ENCODE measurements around the gene SPATA1. TPM values are rescaled to one million over a fixed set of nuclear protein-coding genes. Genes with fewer than 3 reads are reported as not detected.

SPATA1 gene
- total RNA-seq, 1 experiment from 2014 or later, result 0.85 TPM

GRCh38 chr1:84497631-84498275 is 8.4 kb upstream of the SPATA1 start (continued):
- TF ChIP-seq CBFB (CRISPR knock-in tag; IDR thresholded peaks at IDR 0.05; ENCODE audit: low read depth) (no peak), NR3C1 (CRISPR knock-in tag; conservative IDR thresholded peaks at IDR 0.05; ENCODE audit: low read depth) (no peak), ZNF396 (CRISPR knock-in tag; IDR thresholded peaks at IDR 0.05; ENCODE audit: borderline replicate concordance) (no peak), CDX4 (CRISPR knock-in tag; IDR thresholded peaks at IDR 0.05; ENCODE audit: borderline replicate concordance) (no peak), RELA (CRISPR knock-in tag; IDR thresholded peaks at IDR 0.05; ENCODE audit: borderline replicate concordance) (no peak)
- TF ChIP-seq, protein P1, sequence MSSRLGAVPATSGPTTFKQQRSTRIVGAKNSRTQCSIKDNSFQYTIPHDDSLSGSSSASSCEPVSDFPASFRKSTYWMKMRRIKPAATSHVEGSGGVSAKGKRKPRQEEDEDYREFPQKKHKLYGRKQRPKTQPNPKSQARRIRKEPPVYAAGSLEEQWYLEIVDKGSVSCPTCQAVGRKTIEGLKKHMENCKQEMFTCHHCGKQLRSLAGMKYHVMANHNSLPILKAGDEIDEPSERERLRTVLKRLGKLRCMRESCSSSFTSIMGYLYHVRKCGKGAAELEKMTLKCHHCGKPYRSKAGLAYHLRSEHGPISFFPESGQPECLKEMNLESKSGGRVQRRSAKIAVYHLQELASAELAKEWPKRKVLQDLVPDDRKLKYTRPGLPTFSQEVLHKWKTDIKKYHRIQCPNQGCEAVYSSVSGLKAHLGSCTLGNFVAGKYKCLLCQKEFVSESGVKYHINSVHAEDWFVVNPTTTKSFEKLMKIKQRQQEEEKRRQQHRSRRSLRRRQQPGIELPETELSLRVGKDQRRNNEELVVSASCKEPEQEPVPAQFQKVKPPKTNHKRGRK (CRISPR knock-in tag; IDR thresholded peaks at IDR 0.05; ENCODE audit: borderline replicate concordance), result no peak
- TF ChIP-seq, protein P2, sequence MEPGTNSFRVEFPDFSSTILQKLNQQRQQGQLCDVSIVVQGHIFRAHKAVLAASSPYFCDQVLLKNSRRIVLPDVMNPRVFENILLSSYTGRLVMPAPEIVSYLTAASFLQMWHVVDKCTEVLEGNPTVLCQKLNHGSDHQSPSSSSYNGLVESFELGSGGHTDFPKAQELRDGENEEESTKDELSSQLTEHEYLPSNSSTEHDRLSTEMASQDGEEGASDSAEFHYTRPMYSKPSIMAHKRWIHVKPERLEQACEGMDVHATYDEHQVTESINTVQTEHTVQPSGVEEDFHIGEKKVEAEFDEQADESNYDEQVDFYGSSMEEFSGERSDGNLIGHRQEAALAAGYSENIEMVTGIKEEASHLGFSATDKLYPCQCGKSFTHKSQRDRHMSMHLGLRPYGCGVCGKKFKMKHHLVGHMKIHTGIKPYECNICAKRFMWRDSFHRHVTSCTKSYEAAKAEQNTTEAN (CRISPR knock-in tag; IDR thresholded peaks at IDR 0.05), result no peak

DNA sequence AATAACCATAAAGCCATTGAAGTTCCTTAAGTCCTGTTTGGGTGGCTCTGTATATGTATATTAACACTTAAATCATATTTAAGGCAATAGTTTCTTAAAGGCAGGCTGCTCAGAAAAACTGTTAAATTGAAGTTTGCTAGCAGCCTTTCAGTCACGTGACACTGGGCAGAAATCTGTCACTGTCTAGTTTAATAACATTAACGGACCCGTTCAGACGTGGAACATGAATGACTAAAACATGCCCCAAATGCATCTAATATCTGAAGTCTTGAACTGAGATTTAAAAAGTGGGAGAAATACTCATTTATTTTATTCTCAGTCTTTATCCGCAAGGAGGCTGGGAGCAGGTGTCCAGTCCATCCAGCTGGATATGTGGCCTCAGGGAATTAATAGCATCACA is 3.3 kb upstream of the SPATA1 start:
- H3K4me3 Mint-ChIP-seq, result no peak overlapping the region
- ChIA-PET POLR2A (no interaction called here), CTCF (no interaction called here)
- peaks cover 13% of the 10 kb centered on the region for H3K36me3 Mint-ChIP-seq
- no peaks in the 10 kb centered on the region; the same call in 1 of the 2 replicates for H3K27me3 Mint-ChIP-seq (ENCODE audit: low read depth)
- ATAC-seq, result no peak
- no peak overlapping the region for H3K27ac Mint-ChIP-seq
- DNase-seq (ENCODE audit: low spot score), result no peak
- peaks cover 52% of the 10 kb centered on the region for H3K4me1 Mint-ChIP-seq
- no peaks in the 10 kb centered on the region for H3K9me3 Mint-ChIP-seq
- TF ChIP-seq EMX1 (CRISPR knock-in tag; IDR thresholded peaks at IDR 0.05) (no peak), ZNF219 (CRISPR knock-in tag; IDR thresholded peaks at IDR 0.05; ENCODE audit: borderline replicate concordance) (no peak), RORB (CRISPR knock-in tag; IDR thresholded peaks at IDR 0.05) (no peak), FOXP1 (CRISPR knock-in tag; IDR thresholded peaks at IDR 0.05; ENCODE audit: borderline replicate concordance) (no peak)
- TF ChIP-seq, protein P3, sequence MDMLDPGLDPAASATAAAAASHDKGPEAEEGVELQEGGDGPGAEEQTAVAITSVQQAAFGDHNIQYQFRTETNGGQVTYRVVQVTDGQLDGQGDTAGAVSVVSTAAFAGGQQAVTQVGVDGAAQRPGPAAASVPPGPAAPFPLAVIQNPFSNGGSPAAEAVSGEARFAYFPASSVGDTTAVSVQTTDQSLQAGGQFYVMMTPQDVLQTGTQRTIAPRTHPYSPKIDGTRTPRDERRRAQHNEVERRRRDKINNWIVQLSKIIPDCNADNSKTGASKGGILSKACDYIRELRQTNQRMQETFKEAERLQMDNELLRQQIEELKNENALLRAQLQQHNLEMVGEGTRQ (CRISPR knock-in tag; IDR thresholded peaks at IDR 0.05), result no peak
- TF ChIP-seq, protein P2 (CRISPR knock-in tag; IDR thresholded peaks at IDR 0.05), result no peak

DNA sequence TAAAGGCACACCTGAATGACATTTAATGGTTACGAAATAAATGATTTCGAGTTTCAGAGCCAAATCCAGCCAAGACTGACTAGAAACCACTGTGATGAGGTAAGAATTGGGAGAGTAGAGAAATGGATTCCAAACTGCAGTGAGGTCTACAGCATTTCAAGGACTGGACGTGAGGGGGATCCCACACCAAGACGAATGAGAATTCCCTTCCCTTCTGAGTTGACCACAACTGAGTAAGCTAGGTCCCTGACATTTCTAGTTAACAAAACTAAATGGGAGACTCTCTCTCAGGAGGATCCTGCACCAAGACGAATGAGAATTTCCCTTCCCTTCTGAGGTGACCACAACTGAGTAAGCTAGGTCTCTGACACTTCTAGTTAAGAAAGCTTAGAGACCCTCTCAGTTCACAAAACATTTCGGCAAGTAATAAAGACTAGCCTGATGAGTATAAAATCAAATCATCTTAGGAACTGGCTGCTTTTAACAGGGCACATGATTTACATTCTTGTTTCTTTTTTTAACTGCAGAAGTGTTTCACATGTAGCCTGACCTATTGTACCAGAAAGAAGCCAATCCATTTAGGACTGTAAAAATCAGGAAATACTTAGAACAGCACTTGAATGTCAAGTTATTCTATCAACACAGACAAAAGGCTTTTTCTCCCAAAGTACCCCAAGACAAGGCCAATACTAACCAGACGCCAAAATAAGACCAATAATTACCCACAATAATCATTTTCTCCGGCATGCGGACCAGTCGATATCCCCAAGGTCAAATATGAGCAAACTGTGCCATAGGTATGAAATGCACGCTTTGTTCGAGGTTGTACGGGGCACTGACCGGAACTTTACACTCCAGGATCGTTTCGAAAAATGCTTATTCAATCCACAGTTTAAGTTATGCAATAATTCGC is 1.4 kb upstream of the SPATA1 start:
- Mint-ChIP-seq H3K4me3 (peak overlapping the region; percentile 100), H3K27me3 (ENCODE audit: low read depth) (no peaks in the 10 kb centered on the region; the same call in 1 of the 2 replicates), H3K9me3 (peaks cover 11% of the 10 kb centered on the region), H3K4me1 (peaks cover 49% of the 10 kb centered on the region), H3K36me3 (peaks cover 7% of the 10 kb centered on the region), H3K27ac (peak overlapping the region; percentile 99)
- ChIA-PET CTCF (interaction anchor here (1.0 to 2.0 kb wide), 6 partner anchors 71 to 440 kb away, joined by 3 to 12 read pairs (median 3); no protein-coding TSS in a partner anchor), POLR2A (interaction anchor here (1.7 kb wide), 1 partner anchor 68 kb away, joined by 5 read pairs; no protein-coding TSS in a partner anchor)
- ATAC-seq (no peak), DNase-seq (ENCODE audit: low spot score) (no peak)
- TF ChIP-seq ZNF416 (CRISPR knock-in tag; IDR thresholded peaks at IDR 0.05), result no peak
- no peak for TF ChIP-seq NFATC4 (CRISPR knock-in tag; IDR thresholded peaks at IDR 0.05)
- TF ChIP-seq ESRRA (CRISPR knock-in tag; IDR thresholded peaks at IDR 0.05; ENCODE audit: borderline replicate concordance), result no peak
- no peak for TF ChIP-seq OVOL2 (CRISPR knock-in tag; IDR thresholded peaks at IDR 0.05; ENCODE audit: borderline replicate concordance)
- peak; percentile 96 for TF ChIP-seq GABPB1 (CRISPR knock-in tag; IDR thresholded peaks at IDR 0.05)
- TF ChIP-seq SMAD4 (CRISPR knock-in tag; IDR thresholded peaks at IDR 0.05), result no peak
- no peak for TF ChIP-seq EMX1 (CRISPR knock-in tag; IDR thresholded peaks at IDR 0.05)
